ENCODE results near the gene LCN10.

The LCN10 gene

GRCh38 chr9:136723989-136724388 is 18.8 kb downstream of the LCN10 start:
- POLR2A ChIA-PET = interaction anchor here (2.5 kb wide), 1 partner anchor 9 kb away, joined by 16 read pairs; no protein-coding TSS in a partner anchor
- CTCF ChIA-PET = no interaction called here
- TF ChIP-seq BHLHE40 (IDR thresholded peaks at IDR 0.05; ENCODE audit: borderline replicate concordance) (no peak), L3MBTL2 (conservative IDR thresholded peaks at IDR 0.05) (no peak), LEF1 (IDR thresholded peaks at IDR 0.05; ENCODE audit: borderline replicate concordance) (no peak), TARDBP (IDR thresholded peaks at IDR 0.05) (no peak), FOXA1 (IDR thresholded peaks at IDR 0.05) (no peak), ELF4 (IDR thresholded peaks at IDR 0.05) (no peak), FOXM1 (IDR thresholded peaks at IDR 0.05; ENCODE audit: borderline replicate concordance) (no peak), ZNF384 (IDR thresholded peaks at IDR 0.05) (no peak), PKNOX1 (IDR thresholded peaks at IDR 0.05) (no peak), ARNT (IDR thresholded peaks at IDR 0.05) (no peak), NFRKB (IDR thresholded peaks at IDR 0.05) (no peak), SUZ12 (IDR thresholded peaks at IDR 0.05) (no peak), CTBP1 (IDR thresholded peaks at IDR 0.05; ENCODE audit: borderline replicate concordance) (no peak), SP1 (IDR thresholded peaks at IDR 0.05) (no peak)
- DNase-seq (ENCODE audit: extremely low spot score) = no peak

- POLR2A ChIA-PET = interaction anchor here (1.1 to 2.5 kb wide), 2 partner anchors 9 to 83 kb away, joined by 3 to 16 read pairs; no protein-coding TSS in a partner anchor
- TF ChIP-seq BHLHE40 (IDR thresholded peaks at IDR 0.05; ENCODE audit: borderline replicate concordance) = no peak
- no peak for TF ChIP-seq CTBP1 (IDR thresholded peaks at IDR 0.05; ENCODE audit: borderline replicate concordance)
- TF ChIP-seq HDGF (IDR thresholded peaks at IDR 0.05; ENCODE audit: borderline replicate concordance) = 0 out of 2 replicates have a peak, but pooled peaks have one; percentile 28
- DNase-seq (ENCODE audit: extremely low spot score) = no peak
- CTCF ChIA-PET = no interaction called here
These were observed 19.3 kb downstream of the LCN10 start for GRCh38 chr9:136723362-136723976.

- no peak for DNase-seq (ENCODE audit: extremely low spot score)
- CTCF ChIA-PET = no interaction called here
- POLR2A ChIA-PET = interaction anchor here (1.1 to 2.5 kb wide), 2 partner anchors 8 to 84 kb away, joined by 3 to 16 read pairs; no protein-coding TSS in a partner anchor
- TF ChIP-seq ZNF384 (IDR thresholded peaks at IDR 0.05) (no peak), ELF4 (IDR thresholded peaks at IDR 0.05) (no peak), L3MBTL2 (conservative IDR thresholded peaks at IDR 0.05) (no peak), TARDBP (IDR thresholded peaks at IDR 0.05) (no peak), HDGF (IDR thresholded peaks at IDR 0.05; ENCODE audit: borderline replicate concordance) (no peak), ARNT (IDR thresholded peaks at IDR 0.05) (no peak), CTBP1 (IDR thresholded peaks at IDR 0.05; ENCODE audit: borderline replicate concordance) (no peak), FOXA1 (IDR thresholded peaks at IDR 0.05) (no peak), FOXK2 (IDR thresholded peaks at IDR 0.05) (no peak), FOXM1 (IDR thresholded peaks at IDR 0.05; ENCODE audit: borderline replicate concordance) (no peak), SUZ12 (IDR thresholded peaks at IDR 0.05) (no peak), NFRKB (IDR thresholded peaks at IDR 0.05) (no peak), PKNOX1 (IDR thresholded peaks at IDR 0.05) (no peak), SP1 (IDR thresholded peaks at IDR 0.05) (no peak), LEF1 (IDR thresholded peaks at IDR 0.05; ENCODE audit: borderline replicate concordance) (no peak), BHLHE40 (IDR thresholded peaks at IDR 0.05; ENCODE audit: borderline replicate concordance) (no peak)
These were observed 19.8 kb downstream of the LCN10 start for GRCh38 chr9:136722969-136723356.

GRCh38 chr9:136722093-136722968 is 20.4 kb downstream of the LCN10 start:
- CTCF ChIA-PET = no interaction called here
- POLR2A ChIA-PET = interaction anchor here (1.1 to 2.5 kb wide), 2 partner anchors 8 to 85 kb away, joined by 3 to 16 read pairs; no protein-coding TSS in a partner anchor
- TF ChIP-seq L3MBTL2 (conservative IDR thresholded peaks at IDR 0.05) (no peak), FOXA1 (IDR thresholded peaks at IDR 0.05) (no peak), FOXM1 (IDR thresholded peaks at IDR 0.05; ENCODE audit: borderline replicate concordance) (no peak)
- DNase-seq (ENCODE audit: extremely low spot score) = no peak

- POLR2A ChIA-PET = interaction anchor here (2.5 to 3.2 kb wide), 2 partner anchors 7 to 8 kb away, joined by 14 to 16 read pairs; no protein-coding TSS in a partner anchor
- CTCF ChIA-PET = no interaction called here
- TF ChIP-seq HDGF (IDR thresholded peaks at IDR 0.05; ENCODE audit: borderline replicate concordance) (no peak), CTBP1 (IDR thresholded peaks at IDR 0.05; ENCODE audit: borderline replicate concordance) (no peak), ZNF384 (IDR thresholded peaks at IDR 0.05) (no peak), ELF4 (IDR thresholded peaks at IDR 0.05) (no peak)
- no peak for DNase-seq (ENCODE audit: extremely low spot score)
These were observed 21.2 kb downstream of the LCN10 start for GRCh38 chr9:136721339-136722092.

GRCh38 chr9:136720898-136721338 is 21.8 kb downstream of the LCN10 start:
- no peak for DNase-seq (ENCODE audit: extremely low spot score)
- POLR2A ChIA-PET = interaction anchor here (3.2 kb wide), 1 partner anchor 9 kb away, joined by 14 read pairs; no protein-coding TSS in a partner anchor
- no peak for TF ChIP-seq HDGF (IDR thresholded peaks at IDR 0.05; ENCODE audit: borderline replicate concordance)
- TF ChIP-seq ZNF384 (IDR thresholded peaks at IDR 0.05) = no peak
- TF ChIP-seq FOXK2 (IDR thresholded peaks at IDR 0.05) = no peak
- TF ChIP-seq FOXM1 (IDR thresholded peaks at IDR 0.05; ENCODE audit: borderline replicate concordance) = no peak
- no peak for TF ChIP-seq LEF1 (IDR thresholded peaks at IDR 0.05; ENCODE audit: borderline replicate concordance)
- no peak for TF ChIP-seq NFRKB (IDR thresholded peaks at IDR 0.05)
- TF ChIP-seq SUZ12 (IDR thresholded peaks at IDR 0.05) = no peak
- no peak for TF ChIP-seq ELF4 (IDR thresholded peaks at IDR 0.05)
- TF ChIP-seq ARNT (IDR thresholded peaks at IDR 0.05) = no peak
- CTCF ChIA-PET = no interaction called here

All from HEK293T (cell line).